RWPE1 (cell line): ENCODE measurements around the gene C7orf33.
"Not testable (repeated sequence)": the region's sequence is repeated elsewhere in the genome, so short reads cannot be mapped to it uniquely, and the experiment has no call there.

Experiments used
- CTCF ChIA-PET: fragments of 350-600 bp; sonication (Branson Sonifier 250); formaldehyde crosslinking; extraction: SDS; loops from one replicate; lab custom pipeline; 2021; lab: Yijun Ruan, JAX
- POLR2A ChIA-PET: fragments of 400-600 bp; formaldehyde crosslinking; extraction: SDS; loops from one replicate; lab custom pipeline; 2020; ENCODE audit warnings: antibody characterized with exemption; ENCODE audit not compliant: low non-redundant PET; lab: Yijun Ruan, JAX
- DNase-seq: peaks from one replicate; pipeline ENCODE4 v3.0.0; 2012; ENCODE audit warnings: low spot score
- H3K27ac ChIP-seq: fragments of 450-650 bp; 2 replicates; pipeline ENCODE4 v1.5.1; 2017
- TF ChIP-seq, protein P1 (sequence below): fragments of 450-650 bp; conservative IDR thresholded peaks from 2 replicates; pipeline ENCODE4 v1.5.1; 2017; ENCODE audit warnings: low read depth, mild to moderate bottlenecking

The C7orf33 gene

DNA sequence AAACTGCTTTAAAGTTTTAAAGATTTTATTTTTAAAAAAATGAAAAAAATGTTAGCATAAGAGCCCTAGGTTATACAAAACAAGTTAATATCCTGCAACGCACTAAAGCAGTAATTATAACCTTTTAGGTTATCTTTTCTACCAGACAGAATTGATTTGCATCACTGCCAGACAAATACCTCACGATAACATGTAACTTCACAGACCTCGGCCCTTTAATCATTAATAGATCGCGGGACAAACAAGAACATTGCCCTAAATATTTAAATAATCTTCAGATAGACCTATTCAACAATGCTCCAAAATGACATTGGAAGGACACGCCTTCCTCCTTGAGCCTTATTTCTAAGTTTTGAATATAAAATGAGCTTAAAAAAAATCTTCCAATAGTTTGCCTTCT, 23.8 kb upstream of the C7orf33 start:
- POLR2A ChIA-PET, result no interaction called here
- no peak overlapping the region for H3K27ac ChIP-seq
- CTCF ChIA-PET, result interaction anchor here (0.6 kb wide), 1 partner anchor 266 kb away, joined by 3 read pairs; no protein-coding TSS in a partner anchor
- TF ChIP-seq, protein P1, sequence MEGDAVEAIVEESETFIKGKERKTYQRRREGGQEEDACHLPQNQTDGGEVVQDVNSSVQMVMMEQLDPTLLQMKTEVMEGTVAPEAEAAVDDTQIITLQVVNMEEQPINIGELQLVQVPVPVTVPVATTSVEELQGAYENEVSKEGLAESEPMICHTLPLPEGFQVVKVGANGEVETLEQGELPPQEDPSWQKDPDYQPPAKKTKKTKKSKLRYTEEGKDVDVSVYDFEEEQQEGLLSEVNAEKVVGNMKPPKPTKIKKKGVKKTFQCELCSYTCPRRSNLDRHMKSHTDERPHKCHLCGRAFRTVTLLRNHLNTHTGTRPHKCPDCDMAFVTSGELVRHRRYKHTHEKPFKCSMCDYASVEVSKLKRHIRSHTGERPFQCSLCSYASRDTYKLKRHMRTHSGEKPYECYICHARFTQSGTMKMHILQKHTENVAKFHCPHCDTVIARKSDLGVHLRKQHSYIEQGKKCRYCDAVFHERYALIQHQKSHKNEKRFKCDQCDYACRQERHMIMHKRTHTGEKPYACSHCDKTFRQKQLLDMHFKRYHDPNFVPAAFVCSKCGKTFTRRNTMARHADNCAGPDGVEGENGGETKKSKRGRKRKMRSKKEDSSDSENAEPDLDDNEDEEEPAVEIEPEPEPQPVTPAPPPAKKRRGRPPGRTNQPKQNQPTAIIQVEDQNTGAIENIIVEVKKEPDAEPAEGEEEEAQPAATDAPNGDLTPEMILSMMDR, result no peak
- DNase-seq, result no peak

DNA sequence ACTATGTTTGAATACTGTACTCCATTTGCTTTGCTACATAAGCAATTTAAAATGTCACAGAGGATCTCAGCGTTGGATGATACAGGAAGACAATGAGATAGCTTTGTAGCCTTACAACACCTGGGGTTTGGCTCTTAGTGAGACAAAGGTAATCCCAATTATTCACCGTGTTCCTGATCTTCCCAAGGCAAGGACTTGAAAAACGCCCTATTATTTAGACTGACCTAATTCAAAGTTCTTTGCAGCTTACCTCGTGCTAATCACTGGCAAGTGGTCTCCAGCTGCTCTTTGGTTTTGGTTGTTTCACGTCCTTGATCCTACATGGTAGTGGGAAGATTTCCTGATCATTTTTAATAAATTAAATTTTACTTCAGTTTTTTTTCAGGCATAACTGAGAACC, 23.0 kb upstream of the C7orf33 start:
- CTCF ChIA-PET, result interaction anchor here (0.6 to 0.7 kb wide), 2 partner anchors 8 to 265 kb away, joined by 3 read pairs; no protein-coding TSS in a partner anchor
- H3K27ac ChIP-seq, result no peak overlapping the region
- POLR2A ChIA-PET, result no interaction called here
- TF ChIP-seq, protein P1, result no peak
- DNase-seq, result no peak

DNA sequence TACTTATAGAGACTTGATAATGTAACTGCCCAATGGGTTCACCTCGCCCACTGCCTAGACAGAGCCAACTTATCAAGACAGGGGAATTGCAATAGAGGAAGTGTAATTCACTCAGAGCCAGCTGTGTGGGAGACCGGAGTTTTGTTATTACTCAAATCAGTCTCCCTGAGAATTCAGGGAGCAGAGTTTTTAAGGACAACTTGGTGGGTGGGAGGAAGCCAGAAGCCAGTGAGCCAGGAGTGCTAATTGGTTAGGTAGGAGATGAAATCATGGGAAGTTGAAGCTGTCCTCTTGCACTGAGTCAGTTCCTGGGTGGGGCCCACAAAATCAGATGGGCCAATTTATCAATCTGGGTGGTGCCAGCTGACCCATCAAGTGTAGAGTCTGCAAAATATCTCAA, 20.1 kb upstream of the C7orf33 start:
- DNase-seq, result no peak
- ChIA-PET POLR2A (no interaction called here), CTCF (no interaction called here)
- TF ChIP-seq, protein P1, result no peak
- no peak overlapping the region for H3K27ac ChIP-seq

DNA sequence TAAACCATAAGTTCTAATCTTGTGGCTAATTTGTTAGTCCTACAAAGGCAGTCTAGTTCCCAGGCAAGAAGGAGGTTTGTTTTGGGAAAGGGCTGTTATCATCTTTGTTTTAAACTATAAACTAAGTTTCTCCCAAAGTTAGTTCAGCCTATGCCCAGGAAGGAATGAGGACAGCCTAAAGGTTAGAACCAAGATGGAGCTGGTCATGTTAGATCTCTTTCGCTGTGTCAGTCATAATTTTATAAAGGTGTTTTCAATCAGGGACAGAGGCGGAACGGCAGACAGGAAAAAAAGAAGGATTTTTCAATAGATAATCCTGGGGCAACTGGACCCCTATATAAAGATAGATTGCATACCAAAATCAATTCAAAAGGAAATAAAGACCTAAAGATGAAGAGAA, 19.6 kb upstream of the C7orf33 start:
- POLR2A ChIA-PET, DNase-seq, H3K27ac ChIP-seq, CTCF ChIA-PET: not testable (repeated sequence)

DNA sequence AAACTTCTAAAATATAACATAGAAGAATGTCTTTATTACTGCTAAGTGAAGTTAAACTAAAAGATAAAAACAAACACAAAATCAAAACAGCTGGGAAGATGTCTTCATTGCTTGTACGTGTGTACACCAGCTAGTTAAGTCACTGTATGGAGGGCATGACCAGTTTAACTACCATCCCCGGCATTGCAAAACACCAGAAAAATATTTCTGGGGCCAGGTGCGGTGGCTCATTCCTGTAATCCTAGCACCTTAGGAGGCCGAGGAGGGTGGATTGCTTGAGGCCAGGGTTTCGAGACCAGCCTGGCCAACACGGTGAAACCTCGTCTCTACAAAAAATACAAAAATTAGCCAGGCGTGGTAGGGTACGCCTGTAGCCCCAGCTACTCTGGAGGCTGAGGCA, 19.2 kb upstream of the C7orf33 start:
- H3K27ac ChIP-seq, result no peak overlapping the region
- TF ChIP-seq, protein P1, result no peak
- DNase-seq, result no peak
- CTCF ChIA-PET, result no interaction called here
- POLR2A ChIA-PET, result no interaction called here

DNA sequence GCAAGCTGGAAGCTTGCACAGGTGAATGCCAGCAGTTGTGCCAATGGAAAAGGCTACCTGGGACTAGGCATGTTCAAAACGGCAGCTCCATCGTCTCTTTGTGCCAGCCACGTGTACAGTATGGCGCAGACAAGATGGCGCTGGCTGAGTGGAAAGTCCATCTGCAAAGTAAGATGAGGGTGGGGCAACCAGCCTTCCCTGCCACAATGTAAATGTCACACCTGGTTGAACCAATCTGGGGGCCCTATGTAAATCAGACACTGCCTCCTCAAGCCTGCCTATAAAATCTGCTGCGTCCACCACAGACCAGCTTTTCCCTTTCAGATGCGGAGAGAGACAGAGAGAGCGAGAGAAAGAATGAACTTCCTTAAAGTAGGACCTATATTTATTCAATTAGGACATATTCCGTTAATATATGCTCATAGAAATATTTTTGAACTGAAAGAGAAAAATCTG, 18.5 kb upstream of the C7orf33 start:
- no peak for DNase-seq
- POLR2A ChIA-PET, result no interaction called here
- CTCF ChIA-PET, result no interaction called here
- H3K27ac ChIP-seq, result no peak overlapping the region
- TF ChIP-seq, protein P1, result no peak

DNA sequence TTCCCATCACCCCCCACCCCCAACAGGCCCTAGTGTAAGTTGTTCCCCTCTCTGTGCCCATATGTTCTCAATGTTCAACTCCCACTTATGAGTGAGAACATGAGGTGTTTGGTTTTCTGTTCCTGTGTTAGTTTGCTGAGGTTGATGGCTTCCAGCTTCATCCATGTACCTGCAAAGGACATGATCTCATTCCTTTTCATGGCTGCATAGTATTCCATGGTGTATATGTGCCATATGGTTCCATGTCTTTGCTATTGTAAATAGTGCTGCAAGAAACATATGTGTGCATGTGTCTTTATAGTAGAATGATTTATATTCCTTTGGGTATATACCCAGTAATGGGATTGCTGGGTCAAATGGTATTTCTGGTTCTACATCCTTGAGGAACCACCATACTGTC, 17.0 kb upstream of the C7orf33 start:
- POLR2A ChIA-PET, DNase-seq, H3K27ac ChIP-seq, CTCF ChIA-PET: not testable (repeated sequence)
